Measurements from ENCODE around the gene C6orf136.
A peak's percentile ranks its signal among the peaks of the same experiment; 100 is the strongest.

The C6orf136 gene

GRCh38 chr6:30688569-30688968 is 41.6 kb downstream of the C6orf136 start:
- no peak for TF ChIP-seq CTCF (conservative IDR thresholded peaks at IDR 0.05)
- H3K27ac ChIP-seq: no peak overlapping the region; the same call in 1 of the 2 replicates

GRCh38 chr6:30689022-30689865 is 42.3 kb downstream of the C6orf136 start:
- no peak overlapping the region for H3K27ac ChIP-seq
- no peak for TF ChIP-seq CTCF (conservative IDR thresholded peaks at IDR 0.05)

GRCh38 chr6:30689985-30690384 is 43.1 kb downstream of the C6orf136 start:
- peak overlapping the region; percentile 74 for H3K27ac ChIP-seq
- TF ChIP-seq CTCF (conservative IDR thresholded peaks at IDR 0.05): no peak

- TF ChIP-seq CTCF (conservative IDR thresholded peaks at IDR 0.05): no peak
- H3K27ac ChIP-seq: peak within 1 kb of the TSS; percentile 74
Observed at GRCh38 chr6:30690403-30691207, 43.7 kb downstream of the C6orf136 start, which contains the start of gene NRM. TSS of gene NRM (minus strand) at chr6:30690984. CDS start at chr6:30690974, 10 bp downstream.

GRCh38 chr6:30691208-30691847 is 44.4 kb downstream of the C6orf136 start:
- peak overlapping the region; percentile 74 for H3K27ac ChIP-seq
- TF ChIP-seq CTCF (conservative IDR thresholded peaks at IDR 0.05): no peak

GRCh38 chr6:30696432-30696831 is 49.5 kb downstream of the C6orf136 start:
- TF ChIP-seq CTCF (conservative IDR thresholded peaks at IDR 0.05): no peak

GRCh38 chr6:30700340-30700739 is 53.4 kb downstream of the C6orf136 start:
- TF ChIP-seq CTCF (conservative IDR thresholded peaks at IDR 0.05): no peak
- H3K27ac ChIP-seq: no peak overlapping the region

More at GRCh38 chr6:30696432-30696831, 49.5 kb downstream of the C6orf136 start:
- no peak overlapping the region for H3K27ac ChIP-seq

All from VCaP (cell line).